Activated T-cell treated with anti-CD3 and anti-CD28 coated beads for 4 hours (primary cell): ENCODE data around the gene SLC66A1.

Source experiments
- DNase-seq: peaks from one replicate; pipeline ENCODE4 v3.0.0-alpha.2; 2020

SLC66A1 gene

GRCh38 chr1:19325958-19326747, 14.0 kb downstream of the SLC66A1 start:
- DNase-seq, result no peak

GRCh38 chr1:19326748-19327065, 14.6 kb downstream of the SLC66A1 start:
- no peak for DNase-seq

- DNase-seq, result no peak
Measured at GRCh38 chr1:19327301-19327700, 15.2 kb downstream of the SLC66A1 start.

GRCh38 chr1:19327736-19328135, 15.6 kb downstream of the SLC66A1 start:
- no peak for DNase-seq

GRCh38 chr1:19328486-19328885, 16.4 kb downstream of the SLC66A1 start:
- no peak for DNase-seq

GRCh38 chr1:19329188-19329587, 17.1 kb downstream of the SLC66A1 start:
- DNase-seq, result no peak

GRCh38 chr1:19329611-19330010, 17.5 kb downstream of the SLC66A1 start:
- no peak for DNase-seq

- no peak for DNase-seq
Measured at GRCh38 chr1:19330449-19331135, 18.5 kb downstream of the SLC66A1 start.

- DNase-seq, result no peak
Measured at GRCh38 chr1:19331262-19331878, 19.2 kb downstream of the SLC66A1 start.

- no peak for DNase-seq
Measured at GRCh38 chr1:19332832-19333231, 20.7 kb downstream of the SLC66A1 start.

GRCh38 chr1:19333587-19334354, 21.6 kb downstream of the SLC66A1 start:
- no peak for DNase-seq

GRCh38 chr1:19336543-19336942, 24.4 kb downstream of the SLC66A1 start:
- DNase-seq, result peak; percentile 13

- no peak for DNase-seq
Measured at GRCh38 chr1:19337289-19337688, 25.2 kb downstream of the SLC66A1 start.

GRCh38 chr1:19338323-19338762, 26.2 kb downstream of the SLC66A1 start:
- no peak for DNase-seq

GRCh38 chr1:19339214-19339861, 27.2 kb downstream of the SLC66A1 start:
- DNase-seq, result no peak

GRCh38 chr1:19340387-19340937, 28.3 kb downstream of the SLC66A1 start:
- DNase-seq, result no peak

GRCh38 chr1:19341201-19342061, 29.3 kb downstream of the SLC66A1 start:
- peak; percentile 62 for DNase-seq

- no peak for DNase-seq
Measured at GRCh38 chr1:19342062-19342750, 30.1 kb downstream of the SLC66A1 start.

- DNase-seq, result no peak
Measured at GRCh38 chr1:19342894-19343616, 30.9 kb downstream of the SLC66A1 start.
